NCI-H1417 (cell line): ENCODE data around the gene ANKS1A.

Experiments
- DNase-seq, 3 experiments: peaks; one replicate each; lab custom pipeline; 2025; lab: John Stamatoyannopoulos, UW

ANKS1A gene

GRCh38 chr6:35021004-35021403 is 131.9 kb downstream of the ANKS1A start:
- no peak for DNase-seq

- no peak for DNase-seq
Measured at GRCh38 chr6:35023091-35024000, 134.3 kb downstream of the ANKS1A start.

GRCh38 chr6:35024551-35025054 is 135.5 kb downstream of the ANKS1A start:
- DNase-seq: peak; percentile 56 to 83 (median 65)

- peak in 2 of 3 experiments; percentile 6 to 23 for DNase-seq
Measured at GRCh38 chr6:35025232-35026188, 136.5 kb downstream of the ANKS1A start.

GRCh38 chr6:35026434-35027222 is 137.6 kb downstream of the ANKS1A start:
- no peak for DNase-seq

GRCh38 chr6:35027807-35028206 is 138.8 kb downstream of the ANKS1A start:
- peak in 1 of 3 experiments; percentile 17 for DNase-seq

GRCh38 chr6:35028781-35029769 is 140.0 kb downstream of the ANKS1A start:
- no peak for DNase-seq

GRCh38 chr6:35030099-35030498 is 141.0 kb downstream of the ANKS1A start:
- DNase-seq: no peak

- no peak for DNase-seq
Measured at GRCh38 chr6:35031611-35032529, 142.8 kb downstream of the ANKS1A start.

- no peak for DNase-seq
Measured at GRCh38 chr6:35033683-35034082, 144.6 kb downstream of the ANKS1A start.

- DNase-seq: peak in 2 of 3 experiments; percentile 21 to 35
Measured at GRCh38 chr6:35034411-35035191, 145.5 kb downstream of the ANKS1A start.

GRCh38 chr6:35035481-35036030 is 146.5 kb downstream of the ANKS1A start:
- peak in 1 of 3 experiments; percentile 70 for DNase-seq

GRCh38 chr6:35036059-35036827 is 147.2 kb downstream of the ANKS1A start:
- peak in 2 of 3 experiments; percentile 70 to 82 for DNase-seq

GRCh38 chr6:35036828-35037663 is 148.0 kb downstream of the ANKS1A start:
- peak in 1 of 3 experiments; percentile 6 for DNase-seq

GRCh38 chr6:35037664-35038038 is 148.6 kb downstream of the ANKS1A start:
- no peak for DNase-seq

- DNase-seq: no peak
Measured at GRCh38 chr6:35038076-35038475, 149.0 kb downstream of the ANKS1A start.
